Neuronal stem cell (in vitro differentiated cells): ENCODE data around the gene PLXNB2.

Experiments
- DNase-seq: peaks from one replicate; pipeline ENCODE4 v3.0.0-alpha.2; 2013; ENCODE audit warnings: low spot score
- H2AFZ ChIP-seq: one replicate; pipeline ENCODE4 v1.6.1; 2013; ENCODE audit warnings: mild to moderate bottlenecking, low read length, inconsistent platforms
- H2AK5ac ChIP-seq: 2 replicates; pipeline ENCODE4 v1.6.1; 2013; ENCODE audit warnings: low read depth, mild to moderate bottlenecking, inconsistent platforms, low read length, moderate library complexity, mixed read lengths
- H2BK120ac ChIP-seq: 2 replicates; pipeline ENCODE4 v1.6.1; 2013; ENCODE audit warnings: low read depth, mild to moderate bottlenecking, inconsistent platforms, low read length, moderate library complexity, mixed read lengths
- H2BK12ac ChIP-seq: one replicate; pipeline ENCODE4 v1.6.1; 2013; ENCODE audit warnings: low read length, inconsistent platforms
- H2BK15ac ChIP-seq: 2 replicates; pipeline ENCODE4 v1.6.1; 2013; ENCODE audit warnings: mild to moderate bottlenecking, low read length, inconsistent platforms, mixed read lengths
- H2BK5ac ChIP-seq: one replicate; pipeline ENCODE4 v1.6.1; 2013; ENCODE audit warnings: inconsistent platforms, mild to moderate bottlenecking, low read length, moderate library complexity
- H3K14ac ChIP-seq: one replicate; pipeline ENCODE4 v1.6.1; 2013; ENCODE audit warnings: low read length, inconsistent platforms
- H3K18ac ChIP-seq: 2 replicates; pipeline ENCODE4 v1.6.1; 2013; ENCODE audit warnings: low read length, inconsistent platforms
- H3K23ac ChIP-seq: 2 replicates; pipeline ENCODE4 v1.6.1; 2013; ENCODE audit warnings: low read depth, mild to moderate bottlenecking, mixed read lengths, low read length, inconsistent platforms; ENCODE audit not compliant: poor library complexity
- H3K27ac ChIP-seq: replicated peaks from 3 replicates; pipeline ENCODE4 v1.5.1; 2013; ENCODE audit warnings: low read length, inconsistent platforms
- H3K27me3 ChIP-seq, 3 experiments: 2 replicates each; pipeline ENCODE4 v1.6.1; 2013; ENCODE audit warnings: low read length in 3 of 3, mild to moderate bottlenecking in 2 of 3, inconsistent platforms in 1 of 3, low read depth in 1 of 3, mixed read lengths in 1 of 3, moderate library complexity in 1 of 3; ENCODE audit not compliant: control insufficient read depth in 3 of 3, insufficient read depth in 3 of 3
- H3K36me3 ChIP-seq, 2 donors: replicated peaks in 1 of 2; 2 replicates each; pipeline ENCODE4 v1.6.1; 2013; ENCODE audit warnings: low read length in 2 of 2; ENCODE audit not compliant: control insufficient read depth in 2 of 2, insufficient read depth in 2 of 2
- H3K4ac ChIP-seq: 2 replicates; pipeline ENCODE4 v1.6.1; 2013; ENCODE audit warnings: inconsistent platforms, mild to moderate bottlenecking, low read length, moderate library complexity
- H3K4me1 ChIP-seq, 2 donors: 1 replicate in 1 of 2; 2 replicates in 1 of 2; pipeline ENCODE4 v1.6.1; 2013; ENCODE audit warnings: low read length in 2 of 2, low read depth in 1 of 2; ENCODE audit not compliant: control insufficient read depth in 2 of 2, insufficient read depth in 1 of 2
- H3K4me2 ChIP-seq: one replicate; pipeline ENCODE4 v1.6.1; 2013; ENCODE audit warnings: mild to moderate bottlenecking, low read length, inconsistent platforms; ENCODE audit not compliant: insufficient read depth, poor library complexity, severe bottlenecking
- H3K4me3 ChIP-seq, 2 donors: 2 replicates each; pipeline ENCODE4 v1.5.1; 2013; ENCODE audit warnings: low read length in 2 of 2, mild to moderate bottlenecking in 2 of 2, inconsistent platforms in 1 of 2, moderate library complexity in 1 of 2
- H3K79me1 ChIP-seq: one replicate; pipeline ENCODE4 v1.6.1; 2013; ENCODE audit warnings: low read depth, mild to moderate bottlenecking, inconsistent platforms, low read length, moderate library complexity
- H3K9ac ChIP-seq: one replicate; pipeline ENCODE4 v1.6.1; 2013; ENCODE audit warnings: mild to moderate bottlenecking, low read depth, low read length, inconsistent platforms; ENCODE audit not compliant: poor library complexity
- H3K9me3 ChIP-seq, 2 donors: replicated peaks in 1 of 2; 2 replicates each; pipeline versions ENCODE3 to v1.6.1; 2013; ENCODE audit warnings: low read length in 2 of 2, mild to moderate bottlenecking in 2 of 2, inconsistent platforms in 1 of 2, low read depth in 1 of 2, mixed read lengths in 1 of 2, moderate library complexity in 1 of 2; ENCODE audit not compliant: control insufficient read depth in 2 of 2, insufficient read depth in 1 of 2
- H4K8ac ChIP-seq: one replicate; pipeline ENCODE4 v1.6.1; 2013; ENCODE audit warnings: low read depth, mild to moderate bottlenecking, inconsistent platforms, low read length, moderate library complexity
- H4K91ac ChIP-seq: one replicate; pipeline ENCODE4 v1.6.1; 2013; ENCODE audit warnings: low read length, low read depth, mild to moderate bottlenecking, inconsistent platforms; ENCODE audit not compliant: poor library complexity
- WGBS, 2 donors: extraction: QIAGEN DNeasy Blood & Tissue Kit; methylation state at CpG; one replicate each; pipeline ENCODE4 v1.1.7; 2013; ENCODE audit warnings: missing lambda C conversion rate in 2 of 2, mixed read lengths in 1 of 2; ENCODE audit not compliant: insufficient read length in 2 of 2, insufficient replicate concordance in 1 of 2; ENCODE audit errors: extremely low coverage in 2 of 2; 5-methylcytosine and 5-hydroxymethylcytosine counted together

Gene PLXNB2

GRCh38 chr22:50316114-50317065 is 8.9 kb upstream of the PLXNB2 start:
- Histone ChIP-seq H3K4me1 (peaks cover 0 to 5% of the 10 kb centered on the region in 2 donors), H4K8ac (no peak overlapping the region), H3K4ac (no peak overlapping the region), H3K14ac (peak overlapping the region; percentile 8), H3K18ac (no peak overlapping the region), H2BK120ac (no peak overlapping the region), H3K27ac (no peak overlapping the region), H2BK5ac (peak overlapping the region; percentile 71), H3K4me2 (no peak overlapping the region), H2BK15ac (peak overlapping the region; percentile 43), H2BK12ac (no peak overlapping the region), H3K9me3 (peaks cover 0 to 2% of the 10 kb centered on the region in 2 donors), H3K79me1 (no peaks in the 10 kb centered on the region), H2AFZ (no peak overlapping the region), H3K27me3 (no peaks in the 10 kb centered on the region), H3K4me3 (no peak overlapping the region), H2AK5ac (no peak overlapping the region), H3K23ac (no peak overlapping the region), H3K9ac (no peak overlapping the region), H3K36me3 (peaks cover 4% of the 10 kb centered on the region in 2 donors), H4K91ac (no peak overlapping the region)
- WGBS, 2 donors: no CpG with 5 or more reads among the region's 45 CpGs
- DNase-seq: no peak

- no peaks in the 10 kb centered on the region for H3K79me1 ChIP-seq
- no peak for DNase-seq
- peak overlapping the region; percentile 49 for H2BK15ac ChIP-seq
- no peak overlapping the region for H4K8ac ChIP-seq
- no peaks in the 10 kb centered on the region for H3K27me3 ChIP-seq
- no peak overlapping the region for H3K27ac ChIP-seq
- no peak overlapping the region for H2BK12ac ChIP-seq
- peak overlapping the region; percentile 60 for H3K9ac ChIP-seq
- no peak overlapping the region for H3K4ac ChIP-seq
- H3K4me3 ChIP-seq: no peak overlapping the region
- H2BK120ac ChIP-seq: no peak overlapping the region
- no peak overlapping the region for H2BK5ac ChIP-seq
- WGBS, 2 donors: no CpG with 5 or more reads among the region's 18 CpGs
- H4K91ac ChIP-seq: no peak overlapping the region
- H2AFZ ChIP-seq: no peak overlapping the region
- H3K9me3 ChIP-seq: peaks cover 0 to 2% of the 10 kb centered on the region in 2 donors
- peaks cover 4% of the 10 kb centered on the region in 2 donors for H3K36me3 ChIP-seq
- no peak overlapping the region for H3K23ac ChIP-seq
- peaks cover 0 to 8% of the 10 kb centered on the region in 2 donors for H3K4me1 ChIP-seq
- H3K18ac ChIP-seq: peak overlapping the region; percentile 27
- H3K4me2 ChIP-seq: no peak overlapping the region
- peak overlapping the region; percentile 68 for H2AK5ac ChIP-seq
- peak overlapping the region; percentile 8 for H3K14ac ChIP-seq
These were observed 8.1 kb upstream of the PLXNB2 start for GRCh38 chr22:50315289-50316113.

GRCh38 chr22:50314455-50315288 is 7.2 kb upstream of the PLXNB2 start:
- no peak for DNase-seq
- WGBS, 2 donors: no CpG with 5 or more reads among the region's 33 CpGs

More at GRCh38 chr22:50314455-50315288, 7.2 kb upstream of the PLXNB2 start:
- Histone ChIP-seq H2AK5ac (peak overlapping the region; percentile 37), H2BK120ac (no peak overlapping the region), H3K4ac (no peak overlapping the region), H3K4me3 (no peak overlapping the region), H2BK5ac (no peak overlapping the region), H2BK15ac (peak overlapping the region; percentile 49), H2BK12ac (peak overlapping the region; percentile 30), H3K27ac (no peak overlapping the region), H3K27me3 (no peaks in the 10 kb centered on the region), H4K91ac (no peak overlapping the region), H3K36me3 (peaks cover 4% of the 10 kb centered on the region in 2 donors), H4K8ac (no peak overlapping the region), H3K14ac (no peak overlapping the region), H3K9me3 (peaks cover 0 to 2% of the 10 kb centered on the region in 2 donors), H3K9ac (peak overlapping the region; percentile 60), H3K18ac (peak overlapping the region; percentile 5), H3K4me2 (no peak overlapping the region), H3K79me1 (no peaks in the 10 kb centered on the region), H3K4me1 (peaks cover 2 to 15% of the 10 kb centered on the region in 2 donors), H3K23ac (peak overlapping the region; percentile 75), H2AFZ (no peak overlapping the region)
